ENCODE results near the gene PPP1R12B.
"Not testable (repeated sequence)": the region's sequence is repeated elsewhere in the genome, so short reads cannot be mapped to it uniquely, and the experiment has no call there.

Gene PPP1R12B

DNA sequence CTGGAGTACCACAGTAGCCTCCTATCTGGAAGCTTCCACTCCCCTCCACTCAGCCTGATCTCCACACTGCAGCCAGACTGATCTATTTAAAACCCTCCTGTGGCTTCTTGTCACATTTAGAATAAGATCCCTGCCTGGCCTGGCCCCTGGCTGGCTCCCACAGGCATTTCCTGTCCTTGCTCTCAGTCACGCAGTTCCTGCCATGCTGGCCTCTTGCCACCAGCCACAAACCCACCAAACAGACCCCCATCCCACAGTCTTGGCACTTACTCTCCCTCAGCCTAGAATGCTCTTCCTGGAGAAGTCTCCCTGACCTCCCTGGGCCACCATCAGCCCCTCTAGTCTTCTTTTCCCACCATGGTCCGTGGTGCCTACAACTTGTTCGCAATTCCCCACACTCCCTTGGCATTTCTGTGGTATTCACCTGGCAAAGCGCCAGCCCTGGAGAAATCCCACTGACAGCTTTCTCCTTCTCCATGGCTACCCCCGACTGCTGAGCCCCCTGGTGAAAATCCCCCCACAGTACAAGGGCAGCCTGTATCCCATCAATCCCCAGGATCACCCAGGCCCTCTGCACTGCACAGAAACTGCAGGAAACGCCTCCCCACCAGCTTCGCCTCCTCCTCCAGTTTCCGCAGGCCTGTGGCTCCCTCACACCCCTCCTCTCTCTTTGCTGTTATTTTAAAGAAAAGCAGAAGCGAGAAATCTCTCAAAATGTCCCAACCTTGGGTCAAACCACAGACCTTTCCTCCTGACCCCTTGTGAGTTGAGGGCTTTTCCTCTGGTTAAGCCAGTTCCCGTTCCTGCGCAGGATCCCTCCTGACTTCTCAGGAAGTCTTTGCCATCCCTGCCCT is 267.2 kb downstream of the PPP1R12B start:
- TF ChIP-seq, protein P1, sequence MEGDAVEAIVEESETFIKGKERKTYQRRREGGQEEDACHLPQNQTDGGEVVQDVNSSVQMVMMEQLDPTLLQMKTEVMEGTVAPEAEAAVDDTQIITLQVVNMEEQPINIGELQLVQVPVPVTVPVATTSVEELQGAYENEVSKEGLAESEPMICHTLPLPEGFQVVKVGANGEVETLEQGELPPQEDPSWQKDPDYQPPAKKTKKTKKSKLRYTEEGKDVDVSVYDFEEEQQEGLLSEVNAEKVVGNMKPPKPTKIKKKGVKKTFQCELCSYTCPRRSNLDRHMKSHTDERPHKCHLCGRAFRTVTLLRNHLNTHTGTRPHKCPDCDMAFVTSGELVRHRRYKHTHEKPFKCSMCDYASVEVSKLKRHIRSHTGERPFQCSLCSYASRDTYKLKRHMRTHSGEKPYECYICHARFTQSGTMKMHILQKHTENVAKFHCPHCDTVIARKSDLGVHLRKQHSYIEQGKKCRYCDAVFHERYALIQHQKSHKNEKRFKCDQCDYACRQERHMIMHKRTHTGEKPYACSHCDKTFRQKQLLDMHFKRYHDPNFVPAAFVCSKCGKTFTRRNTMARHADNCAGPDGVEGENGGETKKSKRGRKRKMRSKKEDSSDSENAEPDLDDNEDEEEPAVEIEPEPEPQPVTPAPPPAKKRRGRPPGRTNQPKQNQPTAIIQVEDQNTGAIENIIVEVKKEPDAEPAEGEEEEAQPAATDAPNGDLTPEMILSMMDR (IDR thresholded peaks at IDR 0.05; ENCODE audit: low read depth, low read length), result no peak
- H3K4me3 ChIP-seq (replicated peaks in 1 of 2; ENCODE audit: low read depth in 2 of 2, low read length in 2 of 2), result no peak overlapping the region
- DNase-seq (ENCODE audit: low read depth in 2 of 2), result peak; percentile 52 to 77

- no peak for DNase-seq (ENCODE audit: low read depth in 2 of 2)
- TF ChIP-seq, protein P1 (IDR thresholded peaks at IDR 0.05; ENCODE audit: low read depth, low read length), result no peak
- no peak overlapping the region for H3K4me3 ChIP-seq (replicated peaks in 1 of 2; ENCODE audit: low read depth in 2 of 2, low read length in 2 of 2)
Measured at GRCh38 chr1:202616355-202616915, 267.9 kb downstream of the PPP1R12B start.

DNA sequence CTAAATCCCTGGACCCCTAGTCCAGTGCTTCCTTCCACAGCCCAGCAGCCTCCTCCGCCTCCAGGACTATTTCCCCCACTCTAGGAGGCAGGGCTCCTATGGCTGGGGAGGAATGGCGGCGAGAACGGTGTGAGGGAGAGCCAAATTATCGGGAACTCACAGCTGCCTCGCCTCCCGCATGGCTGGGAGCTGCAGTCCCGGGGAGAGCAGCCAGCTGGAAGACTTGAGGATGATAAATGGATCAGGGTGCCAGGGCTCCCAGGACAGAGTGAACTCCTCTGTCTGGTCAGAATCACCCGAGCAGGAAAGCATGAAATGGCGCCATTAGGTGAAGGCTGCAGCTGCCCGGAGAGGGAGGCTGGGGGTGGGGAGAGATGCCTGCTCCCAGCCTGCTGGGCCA is 270.5 kb downstream of the PPP1R12B start:
- DNase-seq (ENCODE audit: low read depth in 2 of 2), result peak in 1 of 2 donors; percentile 51
- H3K4me3 ChIP-seq (replicated peaks in 1 of 2; ENCODE audit: low read depth in 2 of 2, low read length in 2 of 2), result not testable (repeated sequence)

- H3K4me3 ChIP-seq (replicated peaks in 1 of 2; ENCODE audit: low read depth in 2 of 2, low read length in 2 of 2), result no peak overlapping the region
- no peak for DNase-seq (ENCODE audit: low read depth in 2 of 2)
- TF ChIP-seq, protein P1 (IDR thresholded peaks at IDR 0.05; ENCODE audit: low read depth, low read length), result no peak
Measured at GRCh38 chr1:202619505-202619904, 271.0 kb downstream of the PPP1R12B start.

DNA sequence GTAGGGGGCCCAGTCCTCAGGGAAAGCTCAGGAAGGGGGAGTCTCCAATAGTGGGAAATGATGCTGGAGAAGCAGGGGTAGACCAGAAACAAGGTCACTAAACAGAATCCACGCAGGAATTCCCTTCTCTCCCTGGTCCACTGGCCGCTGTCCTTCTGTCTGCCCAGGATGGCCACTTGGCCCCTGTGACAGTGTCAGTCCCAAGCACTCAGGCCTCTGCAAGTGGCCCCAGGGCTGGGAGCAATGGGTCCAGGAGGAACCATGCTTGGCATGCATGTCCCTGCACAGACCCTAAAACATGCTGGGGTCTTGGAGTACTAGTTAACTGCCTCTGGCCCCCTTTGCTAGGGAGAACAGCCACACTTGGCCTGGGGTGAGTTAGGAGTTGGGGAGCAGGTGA is 271.5 kb downstream of the PPP1R12B start:
- H3K4me3 ChIP-seq (replicated peaks in 1 of 2; ENCODE audit: low read depth in 2 of 2, low read length in 2 of 2); DNase-seq (ENCODE audit: low read depth in 2 of 2): not testable (repeated sequence)

DNA sequence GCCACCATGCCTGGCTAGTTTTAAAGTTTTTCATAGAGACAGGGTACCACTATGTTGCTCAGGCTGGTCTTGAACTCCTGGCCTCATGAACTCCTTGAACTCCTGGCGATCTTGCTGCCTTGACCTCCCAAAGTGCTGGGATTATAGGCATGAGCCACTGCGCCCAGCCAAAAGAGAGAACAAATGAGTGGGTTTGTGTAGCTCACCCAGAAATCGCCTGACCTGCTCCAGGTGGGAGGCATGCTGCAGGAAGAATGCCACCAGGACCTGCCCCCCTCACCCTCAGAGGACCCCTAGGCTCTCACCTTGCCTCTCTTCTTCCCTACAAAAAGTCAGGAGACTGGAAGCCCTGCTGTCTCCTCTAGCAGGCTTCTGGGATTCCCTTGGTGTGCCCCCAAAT is 272.9 kb downstream of the PPP1R12B start:
- no peak overlapping the region for H3K4me3 ChIP-seq (replicated peaks in 1 of 2; ENCODE audit: low read depth in 2 of 2, low read length in 2 of 2)
- TF ChIP-seq, protein P1 (IDR thresholded peaks at IDR 0.05; ENCODE audit: low read depth, low read length), result no peak
- no peak for DNase-seq (ENCODE audit: low read depth in 2 of 2)

DNA sequence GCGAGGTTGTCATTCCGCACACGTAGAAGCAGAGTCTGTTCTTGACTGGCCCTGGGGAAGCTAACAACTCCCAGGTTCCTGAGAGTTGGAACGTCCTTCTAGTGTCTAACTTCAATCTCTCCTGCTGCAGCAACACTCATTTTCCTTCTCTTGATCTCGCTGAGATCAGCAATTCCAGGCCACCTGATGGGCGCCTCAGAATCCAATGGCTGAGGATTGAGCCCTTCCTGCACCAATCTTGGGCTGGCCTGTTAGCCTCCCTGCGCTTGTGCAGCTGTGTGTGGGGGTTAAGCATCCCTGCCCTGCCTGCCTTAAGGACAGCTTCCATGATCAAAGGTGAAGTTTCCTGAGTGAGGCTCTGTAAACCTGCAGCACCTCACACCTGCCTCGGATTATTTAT is 273.9 kb downstream of the PPP1R12B start:
- no peak for DNase-seq (ENCODE audit: low read depth in 2 of 2)
- TF ChIP-seq, protein P1 (IDR thresholded peaks at IDR 0.05; ENCODE audit: low read depth, low read length), result no peak

More for the DNA sequence above, 273.9 kb downstream of the PPP1R12B start:
- H3K4me3 ChIP-seq (replicated peaks in 1 of 2; ENCODE audit: low read depth in 2 of 2, low read length in 2 of 2), result no peak overlapping the region

Measured in cardiac fibroblast (primary cell).